Epithelial cell of esophagus (primary cell): ENCODE measurements around the gene NEURL2.

Source experiments
- DNase-seq: peaks from one replicate; pipeline ENCODE4 v3.0.0; 2010; ENCODE audit warnings: low read depth
- H3K4me3 ChIP-seq: 2 replicates; pipeline ENCODE4 v1.5.1; 2011; ENCODE audit warnings: mild to moderate bottlenecking, low read length, control low read depth
- CTCF ChIP-seq: IDR thresholded peaks from 2 replicates; pipeline ENCODE4 v1.5.1; 2011; ENCODE audit warnings: low read depth, mild to moderate bottlenecking, low read length, control low read depth, inconsistent platforms; ENCODE audit not compliant: insufficient read depth; ENCODE audit errors: missing control alignments

NEURL2 gene

GRCh38 chr20:45925821-45926506 is 35.0 kb upstream of the NEURL2 start:
- no peak overlapping the region for H3K4me3 ChIP-seq
- no peak for TF ChIP-seq CTCF
- DNase-seq: no peak

- no peak for DNase-seq
- no peak overlapping the region for H3K4me3 ChIP-seq
- TF ChIP-seq CTCF: no peak
These were observed 33.6 kb upstream of the NEURL2 start for GRCh38 chr20:45924391-45925261.

GRCh38 chr20:45921337-45922189 is 30.6 kb upstream of the NEURL2 start:
- no peak overlapping the region for H3K4me3 ChIP-seq
- no peak for DNase-seq
- no peak for TF ChIP-seq CTCF

GRCh38 chr20:45920462-45921336 is 29.7 kb upstream of the NEURL2 start:
- no peak for TF ChIP-seq CTCF
- no peak overlapping the region for H3K4me3 ChIP-seq
- no peak for DNase-seq

GRCh38 chr20:45919542-45920399 is 28.8 kb upstream of the NEURL2 start:
- H3K4me3 ChIP-seq: no peak overlapping the region
- TF ChIP-seq CTCF: no peak
- DNase-seq: no peak
